Measurements from ENCODE around the gene DGKE.

The DGKE gene
- total RNA-seq: 70.0 to 85.6 (median 81.6) reads per million in 4 experiments

- DNase-seq: peak; percentile 97
Observed at GRCh38 chr17:56833809-56834379, at the start of gene DGKE, which contains the start of gene C17orf67. DGKE (plus strand) TSS chr17:56834151; CDS start chr17:56834796, 645 bp downstream. C17orf67 (minus strand) TSS chr17:56833920; CDS start chr17:56815810, 18,110 bp downstream.

DNA sequence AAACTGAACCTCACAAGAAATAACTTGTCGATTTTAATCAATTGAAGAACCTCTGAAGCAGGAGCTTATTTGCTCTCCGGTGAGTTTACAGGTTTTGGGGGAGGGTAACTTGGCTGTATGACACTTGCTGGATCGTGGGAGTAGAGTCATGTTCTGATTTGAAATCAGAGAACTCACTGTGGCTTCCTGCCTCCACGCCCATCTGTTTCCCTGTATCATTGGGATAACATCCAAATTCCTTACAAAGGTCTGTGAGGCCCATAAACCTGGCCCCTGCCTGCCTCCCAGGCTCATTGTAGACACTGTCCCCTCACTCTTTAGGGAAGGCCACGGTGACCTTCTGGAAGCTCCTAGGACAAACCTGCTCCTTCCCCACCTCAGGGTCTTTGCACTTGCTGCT, 48.5 kb upstream of the DGKE start:
- no peak for DNase-seq

DNA sequence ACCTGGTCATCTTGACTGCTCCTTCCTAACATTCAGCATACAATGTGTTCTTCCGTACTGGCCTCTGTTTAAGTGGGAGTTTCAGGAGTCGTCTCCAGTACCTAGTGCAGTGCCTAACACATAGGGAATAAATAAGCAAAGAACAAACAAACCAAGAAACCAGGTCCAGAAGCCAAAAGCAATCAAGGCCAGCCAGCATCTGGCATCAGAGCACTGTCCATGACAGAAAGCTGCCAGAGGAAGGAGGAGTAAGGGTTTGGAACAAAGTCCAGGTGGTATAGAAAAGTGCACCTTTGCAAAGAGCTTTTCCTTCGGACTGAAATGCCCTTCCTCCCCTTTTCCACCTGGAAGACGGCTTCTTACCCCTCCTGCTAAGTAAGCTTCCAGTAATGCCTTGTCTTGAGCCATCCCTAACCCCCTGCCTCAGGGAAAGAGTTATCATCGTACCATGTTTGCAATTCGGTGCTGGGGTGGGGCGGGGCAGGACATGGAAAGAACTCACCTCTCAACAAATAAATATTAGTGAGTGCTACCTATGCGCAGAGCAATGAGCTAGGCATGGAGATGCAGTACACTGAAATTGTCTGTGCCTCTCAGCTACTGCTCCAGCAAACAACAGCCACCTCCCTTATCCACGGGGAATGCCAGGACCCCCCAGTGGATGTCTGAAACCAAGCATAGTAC, 47.8 kb upstream of the DGKE start:
- DNase-seq: no peak

GRCh38 chr17:56786989-56787482, 46.9 kb upstream of the DGKE start:
- no peak for DNase-seq

- no peak for DNase-seq
Observed at GRCh38 chr17:56792267-56792666, 41.7 kb upstream of the DGKE start.

DNA sequence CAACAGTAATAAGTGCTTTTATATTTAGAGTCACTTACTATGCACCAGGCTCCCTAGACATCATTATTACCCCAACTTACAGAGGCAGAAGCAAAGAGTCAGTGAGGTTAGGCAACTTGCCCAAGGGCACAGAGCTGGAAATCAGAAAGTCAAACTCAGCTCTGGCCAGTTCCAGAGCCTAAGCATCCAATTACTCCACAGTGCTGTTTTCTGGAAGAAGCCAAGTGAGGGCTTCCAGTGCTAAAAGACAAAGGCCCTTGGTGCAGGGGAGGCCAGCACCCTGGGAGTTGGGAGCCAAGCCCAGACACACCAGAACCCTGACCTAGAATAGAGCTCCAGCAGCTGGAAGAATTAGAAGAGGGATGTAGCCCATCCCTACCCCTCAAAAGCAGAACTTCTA, 40.4 kb upstream of the DGKE start:
- no peak for DNase-seq

DNA sequence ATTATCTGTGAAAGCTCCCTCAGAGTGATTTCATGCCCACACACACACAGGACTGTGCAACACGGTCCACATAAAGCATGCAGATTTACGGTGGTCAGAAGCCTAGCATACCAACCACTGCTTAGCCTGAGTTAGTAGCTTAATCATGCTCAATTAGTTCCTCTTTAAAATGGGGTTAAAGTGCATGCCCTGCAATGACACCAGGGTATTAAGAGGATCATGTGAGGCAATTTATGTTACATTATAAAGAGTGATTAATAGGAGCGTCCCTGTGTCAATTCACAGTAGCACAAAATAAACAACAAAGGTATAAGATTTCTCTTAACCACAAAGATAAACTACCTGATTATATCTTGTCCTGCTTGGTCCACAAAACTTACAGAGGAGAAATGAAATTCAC, 40.0 kb upstream of the DGKE start:
- no peak for DNase-seq

GRCh38 chr17:56795221-56795865, 38.6 kb upstream of the DGKE start:
- no peak for DNase-seq

DNA sequence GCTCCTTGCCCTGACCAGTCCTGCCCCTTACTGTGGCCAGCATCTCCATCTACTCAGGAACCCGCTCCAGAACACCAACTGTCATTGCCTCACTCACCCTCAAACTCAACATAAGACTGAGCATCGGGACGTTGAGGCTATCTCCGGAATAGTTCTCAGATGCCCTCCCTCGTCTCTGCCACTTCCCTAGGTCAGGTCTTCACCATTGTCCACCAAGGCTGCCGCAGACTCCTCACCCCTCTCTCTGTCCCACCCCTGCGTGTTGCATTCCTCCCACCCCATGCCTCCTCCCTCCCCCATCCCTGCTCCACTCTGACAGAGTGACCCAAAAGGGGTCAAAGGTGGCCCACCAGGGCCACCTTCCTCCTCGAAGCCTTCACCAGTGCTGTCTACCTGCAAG, 37.4 kb upstream of the DGKE start:
- DNase-seq: no peak

GRCh38 chr17:56798916-56799315, 35.0 kb upstream of the DGKE start:
- DNase-seq: no peak

- DNase-seq: no peak
Observed at GRCh38 chr17:56801459-56802178, 32.3 kb upstream of the DGKE start.

GRCh38 chr17:56803071-56803470, 30.9 kb upstream of the DGKE start:
- no peak for DNase-seq

- DNase-seq: no peak
Observed at GRCh38 chr17:56804454-56804853, 29.5 kb upstream of the DGKE start.

GRCh38 chr17:56806949-56807348, 27.0 kb upstream of the DGKE start:
- no peak for DNase-seq

- no peak for DNase-seq
Observed at GRCh38 chr17:56807723-56808122, 26.2 kb upstream of the DGKE start.

DNA sequence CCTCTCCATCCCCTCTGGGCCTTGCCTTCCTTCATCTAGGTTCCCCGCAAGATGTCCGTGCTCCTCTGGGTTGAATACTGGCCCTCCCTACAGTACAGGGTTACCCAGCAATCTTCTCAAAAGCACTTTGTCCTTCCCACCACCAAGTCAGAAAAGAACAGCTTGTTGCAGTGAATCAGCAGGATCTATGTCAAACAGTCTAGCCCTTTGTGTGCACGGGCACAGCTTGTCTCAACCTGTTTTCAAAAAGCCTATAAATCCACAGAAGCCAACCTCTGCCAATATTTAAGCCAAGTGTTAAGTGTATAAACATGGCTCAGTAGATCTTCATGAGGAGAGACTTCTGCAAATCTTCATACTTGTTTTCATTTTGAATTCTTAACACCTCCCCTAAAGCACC, 25.4 kb upstream of the DGKE start:
- no peak for DNase-seq

- DNase-seq: no peak
Observed at GRCh38 chr17:56809106-56809819, 24.7 kb upstream of the DGKE start.

- DNase-seq: no peak
Observed at GRCh38 chr17:56809820-56810179, 24.2 kb upstream of the DGKE start.

DNA sequence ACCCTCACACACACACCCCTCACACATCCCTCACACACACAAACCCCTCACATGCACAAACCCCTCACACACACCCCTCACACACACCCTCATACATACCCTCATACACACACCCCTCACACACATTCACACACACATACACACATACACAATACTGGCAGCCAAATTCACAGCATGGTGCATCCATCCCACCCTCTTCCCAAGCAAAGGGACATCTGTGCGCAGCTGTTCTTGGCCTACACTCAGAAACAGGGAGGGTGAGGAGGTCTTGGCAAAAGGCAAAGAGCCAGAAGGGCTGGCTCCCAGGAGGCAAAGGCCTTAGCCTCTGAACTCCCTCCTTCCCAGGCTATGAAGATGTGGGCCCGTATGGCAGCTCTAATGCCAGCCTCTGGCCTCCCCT, 23.6 kb upstream of the DGKE start:
- DNase-seq: no peak

DNA sequence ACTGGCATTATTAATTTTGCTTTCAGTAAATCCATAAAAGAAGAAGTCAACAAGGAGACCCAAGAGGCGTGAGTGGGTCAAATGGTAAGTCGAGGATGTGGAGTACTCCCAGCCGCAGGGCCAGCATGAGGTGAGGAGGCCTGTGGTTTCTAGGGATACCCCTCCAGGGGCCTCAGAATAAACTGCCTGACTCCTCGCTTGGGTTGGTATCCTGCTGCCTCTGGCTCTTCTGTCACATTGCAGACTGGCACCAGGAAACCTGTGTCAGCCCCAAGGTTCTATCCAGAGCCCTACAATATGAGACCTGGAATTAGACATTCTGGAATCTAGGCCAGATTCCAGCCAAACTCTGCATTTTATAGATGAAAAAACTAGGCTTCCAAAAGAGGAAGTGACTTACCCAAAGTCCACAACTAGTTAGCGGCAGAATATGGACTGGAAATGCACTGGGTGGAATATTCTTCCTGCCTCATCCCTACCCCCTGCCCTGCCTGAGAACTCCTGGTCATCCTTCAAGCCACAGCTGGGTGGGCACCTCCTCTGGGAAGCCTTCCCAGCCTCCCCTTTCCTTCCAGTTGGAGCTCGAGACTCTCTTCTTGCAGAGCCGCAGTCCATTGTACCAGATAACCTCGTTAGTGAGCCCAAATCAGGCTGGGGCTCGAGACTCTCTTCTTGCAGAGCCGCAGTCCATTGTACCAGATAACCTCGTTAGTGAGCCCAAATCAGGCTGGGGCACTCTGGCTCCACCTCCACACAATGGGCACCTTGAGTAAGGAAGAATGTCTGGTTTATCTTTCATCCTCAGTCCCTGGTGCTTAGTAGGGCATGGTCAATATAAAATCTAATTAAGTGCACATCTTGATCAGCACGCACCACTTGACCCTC, 22.8 kb upstream of the DGKE start:
- no peak for DNase-seq

DNA sequence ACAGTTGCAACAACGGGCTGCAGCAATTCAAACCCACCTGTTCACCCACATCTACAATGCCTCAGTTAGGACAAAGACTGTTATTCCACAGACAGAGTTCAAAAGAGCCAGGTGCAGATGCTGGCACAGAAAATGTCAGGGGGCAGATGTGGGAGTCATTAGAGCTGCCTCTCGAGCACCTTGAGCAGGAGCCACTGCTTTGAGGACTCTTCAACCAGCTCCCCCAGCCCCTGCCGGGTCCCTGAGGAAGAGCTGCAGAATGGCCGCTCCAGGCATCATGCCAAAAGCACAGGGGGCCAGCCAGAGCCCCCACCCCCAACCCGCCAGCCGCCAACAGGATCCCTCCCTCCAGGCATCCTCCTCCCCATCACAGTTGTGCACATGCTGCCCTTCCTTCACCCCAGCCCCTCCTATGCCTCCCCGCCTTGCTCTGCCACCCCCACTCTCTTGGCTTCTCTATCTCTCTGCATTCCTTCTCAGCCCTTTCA, 21.0 kb upstream of the DGKE start:
- DNase-seq: no peak

GRCh38 chr17:56815711-56816110, 18.2 kb upstream of the DGKE start:
- DNase-seq: no peak

All from effector CD8-positive, alpha-beta T cell (primary cell).